H9 (cell line): Measurements from ENCODE around the gene C18orf63. TPM values are rescaled to one million over a fixed set of nuclear protein-coding genes. Genes with fewer than 3 reads are reported as not detected.

Source experiments
- DNase-seq: peaks from one replicate; pipeline ENCODE4 v3.0.0-alpha.2; 2017
- H2AFZ ChIP-seq: one replicate; pipeline ENCODE4 v1.6.1; 2013; ENCODE audit warnings: mild to moderate bottlenecking, low read length, control low read depth, moderate library complexity
- H2AK5ac ChIP-seq: 2 replicates; pipeline ENCODE4 v1.6.1; 2013; ENCODE audit warnings: low read length, control low read depth, mixed read lengths; ENCODE audit not compliant: insufficient read length
- H2BK120ac ChIP-seq: one replicate; pipeline ENCODE4 v1.6.1; 2013; ENCODE audit warnings: low read depth, mild to moderate bottlenecking, low read length, control low read depth, inconsistent platforms; ENCODE audit not compliant: poor library complexity, severe bottlenecking
- H2BK12ac ChIP-seq: 2 replicates; pipeline ENCODE4 v1.6.1; 2013; ENCODE audit warnings: low read length, control low read depth, mixed read lengths, low read depth; ENCODE audit not compliant: insufficient read length
- H2BK15ac ChIP-seq: 2 replicates; pipeline ENCODE4 v1.6.1; 2013; ENCODE audit warnings: low read depth, low read length, control low read depth
- H2BK20ac ChIP-seq: one replicate; pipeline ENCODE4 v1.6.1; 2013; ENCODE audit warnings: low read depth, mild to moderate bottlenecking, low read length, control low read depth, inconsistent platforms; ENCODE audit not compliant: poor library complexity, severe bottlenecking
- H2BK5ac ChIP-seq: 2 replicates; pipeline ENCODE4 v1.6.1; 2013; ENCODE audit warnings: low read length, control low read depth, mixed read lengths; ENCODE audit not compliant: insufficient read length
- H3K14ac ChIP-seq: 2 replicates; pipeline ENCODE4 v1.6.1; 2013; ENCODE audit warnings: low read length, control low read depth; ENCODE audit not compliant: insufficient read depth
- H3K18ac ChIP-seq: 2 replicates; pipeline ENCODE4 v1.6.1; 2013; ENCODE audit warnings: low read depth, mild to moderate bottlenecking, mixed read lengths, low read length, control low read depth; ENCODE audit not compliant: insufficient read length
- H3K23ac ChIP-seq: 2 replicates; pipeline ENCODE4 v1.6.1; 2013; ENCODE audit warnings: low read length, control low read depth, mixed read lengths, low read depth; ENCODE audit not compliant: insufficient read length
- H3K23me2 ChIP-seq: 2 replicates; pipeline ENCODE4 v1.6.1; 2013; ENCODE audit warnings: low read depth, mild to moderate bottlenecking, mixed read lengths, low read length, control low read depth; ENCODE audit not compliant: insufficient read length, poor library complexity, severe bottlenecking
- H3K27ac ChIP-seq: 2 replicates; pipeline ENCODE4 v1.5.1; 2013; ENCODE audit warnings: low read length, control low read depth, mixed read lengths, low read depth; ENCODE audit not compliant: insufficient read length
- H3K27me3 ChIP-seq: 2 replicates; pipeline ENCODE4 v1.6.1; 2013; ENCODE audit warnings: low read length, control low read depth, inconsistent platforms; ENCODE audit not compliant: insufficient read depth
- H3K4ac ChIP-seq: 2 replicates; pipeline ENCODE4 v1.6.1; 2013; ENCODE audit warnings: low read depth, mild to moderate bottlenecking, control low read depth, inconsistent platforms, low read length, moderate library complexity
- H3K4me1 ChIP-seq: 2 replicates; pipeline ENCODE4 v1.6.1; 2013; ENCODE audit warnings: low read length, control low read depth, inconsistent platforms; ENCODE audit not compliant: insufficient read depth
- H3K4me2 ChIP-seq: 2 replicates; pipeline ENCODE4 v1.6.1; 2013; ENCODE audit warnings: low read length, control low read depth, mixed read lengths; ENCODE audit not compliant: insufficient read length, insufficient read depth
- H3K56ac ChIP-seq: 2 replicates; pipeline ENCODE4 v1.6.1; 2013; ENCODE audit warnings: low read depth, mild to moderate bottlenecking, mixed read lengths, low read length, control low read depth; ENCODE audit not compliant: insufficient read length
- H3K79me1 ChIP-seq: 2 replicates; pipeline ENCODE4 v1.6.1; 2013; ENCODE audit warnings: low read depth, mild to moderate bottlenecking, moderate library complexity, low read length, control low read depth, inconsistent platforms; ENCODE audit not compliant: insufficient read depth, poor library complexity, severe bottlenecking
- H3K79me2 ChIP-seq: 2 replicates; pipeline ENCODE4 v1.6.1; 2013; ENCODE audit warnings: low read length, control low read depth, inconsistent platforms; ENCODE audit not compliant: insufficient read depth
- H3K9ac ChIP-seq: 2 replicates; pipeline ENCODE4 v1.6.1; 2013; ENCODE audit warnings: low read length, control low read depth, mixed read lengths; ENCODE audit not compliant: insufficient read length; ENCODE audit errors: extremely low read depth
- H3K9me3 ChIP-seq: one replicate; pipeline ENCODE4 v1.6.1; 2013; ENCODE audit warnings: low read depth, low read length, inconsistent platforms; ENCODE audit not compliant: control insufficient read depth
- H3T11ph ChIP-seq: one replicate; pipeline ENCODE4 v1.6.1; 2013; ENCODE audit warnings: mild to moderate bottlenecking, low read length, control low read depth, inconsistent platforms
- H4K20me1 ChIP-seq: one replicate; pipeline ENCODE4 v1.6.1; 2013; ENCODE audit not compliant: control insufficient read depth, insufficient read length, insufficient read depth
- H4K5ac ChIP-seq: 2 replicates; pipeline ENCODE4 v1.6.1; 2013; ENCODE audit warnings: low read depth, mild to moderate bottlenecking, mixed read lengths, low read length, control low read depth; ENCODE audit not compliant: insufficient read length
- H4K8ac ChIP-seq: replicated peaks from 2 replicates; pipeline ENCODE4 v1.6.1; 2013; ENCODE audit warnings: low read length, control low read depth, mixed read lengths, low read depth; ENCODE audit not compliant: insufficient read length
- H4K91ac ChIP-seq: 2 replicates; pipeline ENCODE4 v1.6.1; 2013; ENCODE audit warnings: low read depth, mild to moderate bottlenecking, moderate library complexity, mixed read lengths, low read length, control low read depth; ENCODE audit not compliant: insufficient read length
- H3K27ac Mint-ChIP-seq, 3 experiments: 2 replicates in 2 of 3; 3 replicates in 1 of 3; pipeline ENCODE4 v1.8.0; 2020 to 2021; ENCODE audit warnings: mixed read lengths in 3 of 3, mild to moderate bottlenecking in 1 of 3, moderate library complexity in 1 of 3
- H3K27me3 Mint-ChIP-seq: 2 replicates; pipeline ENCODE4 v1.8.0; 2021; ENCODE audit warnings: low read depth, mild to moderate bottlenecking, moderate library complexity, mixed read lengths
- H3K36me3 Mint-ChIP-seq, 3 experiments: 2 replicates in 2 of 3; 3 replicates in 1 of 3; pipeline ENCODE4 v1.8.0; 2020 to 2021; ENCODE audit warnings: low read depth in 3 of 3, mixed read lengths in 3 of 3; ENCODE audit not compliant: insufficient read depth in 1 of 3
- H3K4me1 Mint-ChIP-seq, 2 experiments: 2 replicates each; pipeline ENCODE4 v1.8.0; 2020; ENCODE audit warnings: mixed read lengths in 2 of 2
- H3K4me3 Mint-ChIP-seq, 2 experiments: 2 replicates in 1 of 2; 3 replicates in 1 of 2; pipeline ENCODE4 v1.8.0; 2020 to 2021; ENCODE audit warnings: mild to moderate bottlenecking in 2 of 2, mixed read lengths in 2 of 2, moderate library complexity in 1 of 2
- H3K9me3 Mint-ChIP-seq, 2 experiments: 2 replicates in 1 of 2; 3 replicates in 1 of 2; pipeline ENCODE4 v1.8.0; 2020; ENCODE audit warnings: mild to moderate bottlenecking in 2 of 2, mixed read lengths in 2 of 2, moderate library complexity in 1 of 2
- CTCF ChIP-seq: fragments of 200-600 bp; sonication (generic); conservative IDR thresholded peaks from 3 replicates; pipeline ENCODE4 v1.8.0; 2021; ENCODE audit warnings: antibody characterized with exemption, mild to moderate bottlenecking
- WGBS: extraction: QIAGEN DNeasy Blood & Tissue Kit; methylation state at CpG from one replicate; pipeline ENCODE4 v1.1.7; 2013; ENCODE audit warnings: missing lambda C conversion rate, low lambda C conversion rate, mixed read lengths; ENCODE audit not compliant: insufficient read length; ENCODE audit errors: extremely low coverage; 5-methylcytosine and 5-hydroxymethylcytosine counted together
- total RNA-seq: library from RNA; stranded (reverse); gene quantifications from 2 replicates; pipeline ENCODE4 v1.2.1, GENCODE V29; 2021

The C18orf63 gene
- total RNA-seq, 1 experiment from 2014 or later: not detected

- no peak overlapping the region for H3K4me2 ChIP-seq
- no peak overlapping the region for H2BK12ac ChIP-seq
- no peak overlapping the region for H3K23ac ChIP-seq
- Mint-ChIP-seq H3K27me3 (no peaks in the 10 kb centered on the region), H3K9me3 (no peaks in the 10 kb centered on the region), H3K27ac (no peak overlapping the region), H3K4me3 (no peak overlapping the region), H3K36me3 (peaks cover 19 to 22% (median 21%) of the 10 kb centered on the region in 3 experiments), H3K4me1 (peaks cover 27 to 31% of the 10 kb centered on the region in 2 experiments)
- no peak overlapping the region for H3K9ac ChIP-seq
- peaks cover 12% of the 10 kb centered on the region for H3K79me1 ChIP-seq
- H2AFZ ChIP-seq: no peak overlapping the region
- H3T11ph ChIP-seq: no peak overlapping the region
- H2AK5ac ChIP-seq: no peak overlapping the region
- H3K27ac ChIP-seq: no peak overlapping the region
- no peaks in the 10 kb centered on the region for H4K20me1 ChIP-seq
- peaks cover 10% of the 10 kb centered on the region for H3K4me1 ChIP-seq
- peaks cover 21% of the 10 kb centered on the region; the same call in 1 of the 2 replicates for H3K79me2 ChIP-seq
- H3K9me3 ChIP-seq: no peaks in the 10 kb centered on the region
- H2BK20ac ChIP-seq: no peak overlapping the region
- no peak overlapping the region; the same call in 1 of the 2 replicates for H3K14ac ChIP-seq
- H2BK120ac ChIP-seq: no peak overlapping the region
- H4K5ac ChIP-seq: no peak overlapping the region
- H3K18ac ChIP-seq: no peak overlapping the region
- H3K27me3 ChIP-seq: no peaks in the 10 kb centered on the region
- no peaks in the 10 kb centered on the region for H3K23me2 ChIP-seq
- no CpG with 5 or more reads among the region's 11 CpGs for WGBS
- H2BK15ac ChIP-seq: no peak overlapping the region
- no peak overlapping the region for H4K91ac ChIP-seq
- no peak overlapping the region for H3K56ac ChIP-seq
- TF ChIP-seq CTCF: no peak
- no peak for DNase-seq
- H3K4ac ChIP-seq: no peak overlapping the region
- no peak overlapping the region for H2BK5ac ChIP-seq
- H4K8ac ChIP-seq: no peak overlapping the region
These were observed 39.9 kb upstream of the C18orf63 start for GRCh38 chr18:74275736-74276135.
